ENCODE results near the gene BTBD2. TPM values are rescaled to one million over a fixed set of nuclear protein-coding genes. Genes with fewer than 3 reads are reported as not detected.

Gene BTBD2
- total and polyA plus RNA-seq, 9 donors, result 14.4 to 131 (median 88.0) TPM

DNA sequence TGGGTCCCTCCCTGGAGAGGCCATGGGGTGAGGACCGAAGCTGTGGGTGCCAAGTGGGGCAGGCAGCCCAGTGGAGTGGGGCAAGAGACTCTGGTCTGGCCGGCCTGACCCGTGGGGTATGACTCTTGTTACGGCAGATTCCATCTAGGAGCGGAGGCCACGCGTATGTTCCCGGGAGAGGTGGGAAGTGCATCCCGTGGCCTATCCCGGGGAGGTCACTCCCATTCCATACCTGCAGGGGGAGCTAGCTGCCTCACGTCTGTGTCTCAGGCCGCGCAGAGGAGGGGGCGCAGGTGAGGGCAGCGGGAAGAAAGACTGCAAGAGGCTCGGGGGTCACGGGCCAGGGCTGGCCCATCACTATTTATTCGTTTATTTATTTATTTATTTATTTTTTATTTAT is 69.6 kb downstream of the BTBD2 start:
- H3K4me1 ChIP-seq (ENCODE audit: insufficient read depth), result peaks cover 10% of the 10 kb centered on the region
- peak in 4 of 5 donors; percentile 27 to 65 (median 60) for DNase-seq
- H3K27me3 ChIP-seq, result no peaks in the 10 kb centered on the region
- no peak for TF ChIP-seq POLR2A (IDR thresholded peaks at IDR 0.05)
- TF ChIP-seq, protein P1, sequence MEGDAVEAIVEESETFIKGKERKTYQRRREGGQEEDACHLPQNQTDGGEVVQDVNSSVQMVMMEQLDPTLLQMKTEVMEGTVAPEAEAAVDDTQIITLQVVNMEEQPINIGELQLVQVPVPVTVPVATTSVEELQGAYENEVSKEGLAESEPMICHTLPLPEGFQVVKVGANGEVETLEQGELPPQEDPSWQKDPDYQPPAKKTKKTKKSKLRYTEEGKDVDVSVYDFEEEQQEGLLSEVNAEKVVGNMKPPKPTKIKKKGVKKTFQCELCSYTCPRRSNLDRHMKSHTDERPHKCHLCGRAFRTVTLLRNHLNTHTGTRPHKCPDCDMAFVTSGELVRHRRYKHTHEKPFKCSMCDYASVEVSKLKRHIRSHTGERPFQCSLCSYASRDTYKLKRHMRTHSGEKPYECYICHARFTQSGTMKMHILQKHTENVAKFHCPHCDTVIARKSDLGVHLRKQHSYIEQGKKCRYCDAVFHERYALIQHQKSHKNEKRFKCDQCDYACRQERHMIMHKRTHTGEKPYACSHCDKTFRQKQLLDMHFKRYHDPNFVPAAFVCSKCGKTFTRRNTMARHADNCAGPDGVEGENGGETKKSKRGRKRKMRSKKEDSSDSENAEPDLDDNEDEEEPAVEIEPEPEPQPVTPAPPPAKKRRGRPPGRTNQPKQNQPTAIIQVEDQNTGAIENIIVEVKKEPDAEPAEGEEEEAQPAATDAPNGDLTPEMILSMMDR (IDR thresholded peaks at IDR 0.05), result peak in 1 of 3 donors; percentile 29
- no peak overlapping the region for H3K4me3 ChIP-seq
- WGBS, 3 donors, result 40 to 71% (median 54%) methylated on average over 18 of the region's 18 CpGs
- no peak overlapping the region for H3K27ac ChIP-seq
- no peaks in the 10 kb centered on the region for H3K36me3 ChIP-seq
- no peaks in the 10 kb centered on the region for H3K9me3 ChIP-seq
- intact Hi-C loops (cut with DNase I), result no loop called here

DNA sequence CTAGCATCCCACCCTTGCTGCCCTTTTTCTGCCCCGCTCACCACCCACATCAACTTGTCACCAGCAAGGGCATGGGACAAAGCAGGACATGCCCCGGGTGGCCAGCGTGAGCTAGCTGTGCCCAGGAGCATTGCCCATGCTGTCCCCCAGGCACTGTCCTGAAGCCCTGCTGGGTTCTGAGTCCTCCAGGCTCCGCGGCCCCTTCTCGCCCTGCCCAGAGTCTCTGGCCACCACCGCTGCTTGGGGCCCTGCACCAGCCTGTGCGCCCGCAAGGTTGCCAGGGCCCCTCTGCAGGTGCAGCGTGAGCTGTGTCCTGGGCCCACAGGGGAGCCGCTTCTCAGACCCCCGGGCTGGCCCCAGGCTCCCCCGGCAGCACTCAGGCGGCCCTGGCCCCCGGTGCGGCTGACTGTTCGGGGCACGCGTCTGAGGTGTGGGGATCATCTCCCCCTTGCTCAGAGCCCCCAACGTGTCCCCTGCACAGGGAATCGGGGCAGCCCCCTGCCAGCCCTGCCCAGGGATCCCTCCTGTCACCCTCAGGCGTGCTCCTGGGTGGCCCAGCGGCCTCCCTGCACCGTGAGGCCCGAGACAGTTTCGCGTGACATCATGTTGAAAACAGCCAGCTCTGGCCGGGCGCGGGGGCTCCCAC is 70.5 kb downstream of the BTBD2 start:
- H3K27me3 ChIP-seq, result no peaks in the 10 kb centered on the region
- no peaks in the 10 kb centered on the region for H3K9me3 ChIP-seq
- DNase-seq, result peak in 2 of 5 donors; percentile 10 to 27
- no peaks in the 10 kb centered on the region for H3K36me3 ChIP-seq
- H3K4me3 ChIP-seq, result no peak overlapping the region
- intact Hi-C loops (cut with DNase I), result no loop called here
- TF ChIP-seq POLR2A (IDR thresholded peaks at IDR 0.05) (no peak), EP300 (IDR thresholded peaks at IDR 0.05) (no peak)
- TF ChIP-seq, protein P1 (IDR thresholded peaks at IDR 0.05), result no peak
- peaks cover 11% of the 10 kb centered on the region for H3K4me1 ChIP-seq (ENCODE audit: insufficient read depth)
- H3K27ac ChIP-seq, result no peak overlapping the region
- 85 to 87% (median 87%) methylated on average over 26 to 30 of the region's 30 CpGs for WGBS, 3 donors

DNA sequence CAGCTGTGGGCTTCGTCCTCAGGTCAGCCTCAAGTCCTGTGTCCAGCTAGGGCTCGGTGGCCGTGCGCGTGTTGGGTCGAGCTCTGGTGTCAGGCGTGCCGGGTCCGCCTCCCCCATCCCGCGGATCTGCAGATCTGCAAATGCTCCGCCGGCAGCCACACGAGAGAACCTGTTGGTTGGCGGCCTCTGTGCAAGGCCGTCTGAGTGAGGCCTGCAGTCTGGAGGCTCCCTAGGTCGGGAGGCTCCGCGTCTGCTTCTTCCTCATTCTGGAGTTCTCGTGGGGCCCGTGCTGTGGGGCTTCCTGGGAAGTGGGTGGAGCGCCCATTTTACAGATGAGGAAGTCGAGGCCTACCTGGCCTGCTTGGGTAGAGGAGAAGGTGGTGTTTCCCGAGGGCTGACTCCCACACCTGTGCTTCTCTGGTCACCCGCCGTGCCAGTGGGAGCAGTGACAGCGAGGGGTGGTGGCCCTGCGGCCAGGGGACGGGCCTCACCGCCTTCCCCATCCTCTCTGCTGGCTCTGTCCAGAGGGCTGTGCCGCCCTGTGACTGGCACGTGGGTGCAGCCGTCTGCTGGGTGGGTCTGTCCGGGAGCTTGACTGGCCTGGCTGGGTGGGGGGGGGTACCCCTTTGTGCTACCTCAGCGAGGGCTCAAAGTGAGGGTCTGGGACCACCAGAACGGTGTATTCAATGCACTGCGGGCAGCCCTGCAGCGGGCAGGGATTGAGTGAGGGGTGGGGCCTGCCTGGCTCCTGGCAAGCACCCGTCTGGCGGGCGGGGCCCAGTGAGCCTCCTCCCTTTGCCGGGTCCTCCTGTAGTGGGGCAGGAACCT is 71.2 kb downstream of the BTBD2 start:
- Histone ChIP-seq H3K27me3 (no peaks in the 10 kb centered on the region), H3K9me3 (no peaks in the 10 kb centered on the region), H3K4me1 (ENCODE audit: insufficient read depth) (peaks cover 16% of the 10 kb centered on the region), H3K4me3 (no peak overlapping the region), H3K27ac (no peak overlapping the region), H3K36me3 (no peaks in the 10 kb centered on the region)
- 78 to 87% (median 79%) methylated on average over 36 to 42 of the region's 42 CpGs for WGBS, 3 donors
- peak in 2 of 5 donors; percentile 19 to 39 for DNase-seq
- intact Hi-C loops (cut with DNase I), result no loop called here
- TF ChIP-seq, protein P1 (IDR thresholded peaks at IDR 0.05), result no peak
- TF ChIP-seq POLR2A (IDR thresholded peaks at IDR 0.05), result no peak
- no peak for TF ChIP-seq EP300 (IDR thresholded peaks at IDR 0.05)

DNA sequence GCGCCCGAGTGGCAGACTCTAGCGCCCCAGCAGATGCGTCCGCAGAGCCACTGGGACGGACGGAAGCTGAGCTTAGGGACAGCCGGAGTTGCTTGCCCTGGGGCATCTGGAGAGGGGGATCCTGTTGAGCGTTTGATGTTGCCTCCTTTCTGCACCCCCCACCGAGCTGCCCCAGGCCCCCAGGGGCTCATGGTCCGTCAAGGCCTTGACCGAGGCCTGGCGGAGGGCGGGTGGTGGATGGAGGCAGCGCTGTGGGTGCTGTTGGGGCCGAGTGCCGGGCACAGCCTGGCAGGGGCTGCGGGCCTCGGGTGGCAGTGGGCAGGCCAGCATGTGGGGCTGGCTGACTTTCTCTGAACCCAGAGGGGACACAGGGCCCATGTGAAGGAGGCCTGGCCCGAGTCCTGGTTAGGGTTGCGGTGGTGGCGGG is 71.8 kb downstream of the BTBD2 start:
- 80 to 94% (median 83%) methylated on average over 13 to 22 of the region's 22 CpGs for WGBS, 3 donors
- H3K27ac ChIP-seq, result no peak overlapping the region

More for the DNA sequence above, 71.8 kb downstream of the BTBD2 start:
- no peak overlapping the region for H3K4me3 ChIP-seq
- DNase-seq, result peak in 2 of 5 donors; percentile 15 to 40
- TF ChIP-seq, protein P1 (IDR thresholded peaks at IDR 0.05), result no peak
- no peak for TF ChIP-seq POLR2A (IDR thresholded peaks at IDR 0.05)
- no peak for TF ChIP-seq EP300 (IDR thresholded peaks at IDR 0.05)
- H3K4me1 ChIP-seq (ENCODE audit: insufficient read depth), result peaks cover 16% of the 10 kb centered on the region
- no peaks in the 10 kb centered on the region for H3K27me3 ChIP-seq
- intact Hi-C loops (cut with DNase I), result no loop called here
- H3K36me3 ChIP-seq, result no peaks in the 10 kb centered on the region
- no peaks in the 10 kb centered on the region for H3K9me3 ChIP-seq
